Vagina (tissue), 2 donors: Measurements from ENCODE around the gene TRAPPC3L. TPM values are rescaled to one million over a fixed set of nuclear protein-coding genes. Genes with fewer than 3 reads are reported as not detected.

Experiments used
- DNase-seq, 2 donors: peaks; one replicate each; pipeline ENCODE4 v3.0.0-alpha.2; 2017; ENCODE audit errors: extremely low spot score in 2 of 2
- H3K27ac ChIP-seq: fragments of 200-600 bp; sonication (generic); one replicate; pipeline ENCODE4 v1.5.1; 2019
- H3K27me3 ChIP-seq: fragments of 200-600 bp; sonication (generic); one replicate; pipeline ENCODE4 v1.5.1; 2019
- H3K36me3 ChIP-seq, 2 donors: fragments of 200-600 bp; sonication (generic); one replicate each; pipeline ENCODE4 v1.5.1; 2017 to 2019
- H3K4me1 ChIP-seq: fragments of 200-600 bp; sonication (generic); one replicate; pipeline ENCODE4 v1.5.1; 2019
- H3K4me3 ChIP-seq, 2 donors: fragments of 200-600 bp; sonication (generic); 1 replicate in 1 of 2; 2 replicates in 1 of 2; pipeline ENCODE4 v1.5.1; 2016 to 2019
- H3K9me3 ChIP-seq: fragments of 200-600 bp; sonication (generic); one replicate; pipeline ENCODE4 v1.5.1; 2019
- CTCF ChIP-seq, 3 experiments: fragments of 450-650 bp in 2 of 3; fragments of 200-600 bp in 1 of 3; sonication (generic) in 1 of 3; IDR thresholded peaks; one replicate each; pipeline ENCODE4 v1.5.1; 2017 to 2019; ENCODE audit warnings: antibody characterized with exemption in 3 of 3, mild to moderate bottlenecking in 2 of 3, moderate library complexity in 2 of 3
- POLR2A ChIP-seq, 2 donors: fragments of 450-650 bp; IDR thresholded peaks; one replicate each; pipeline ENCODE4 v1.6.1; 2017; ENCODE audit warnings: antibody characterized with exemption in 2 of 2, mild to moderate bottlenecking in 2 of 2, moderate library complexity in 2 of 2
- POLR2AphosphoS5 ChIP-seq, 2 donors: sonication (generic); formaldehyde crosslinking; IDR thresholded peaks; one replicate each; pipeline ENCODE4 v1.9.0; 2017; ENCODE audit warnings: antibody characterized with exemption in 2 of 2, mild to moderate bottlenecking in 2 of 2, low read depth in 1 of 2; ENCODE audit not compliant: insufficient read depth in 1 of 2
- intact Hi-C: fragments of 100-400 bp; cut with DNase I; formaldehyde crosslinking; loops from one replicate; pipeline ENCODE4 v1.15.1; 2023
- total RNA-seq: library from RNA; depleted of rRNA; stranded (reverse); fragments of >200 nt; gene quantifications from one replicate; pipeline ENCODE4 v1.2.3, GENCODE V29; 2016

The TRAPPC3L gene
- total RNA-seq = not detected

GRCh38 chr6:116545651-116546050 is at the start of gene TRAPPC3L:
Gene TRAPPC3L (minus strand): TSS chr6:116545684. CDS start chr6:116545514, 170 bp downstream.
- no peaks in the 10 kb centered on the region for H3K4me1 ChIP-seq
- no peaks in the 10 kb centered on the region for H3K9me3 ChIP-seq
- H3K27me3 ChIP-seq = no peaks in the 10 kb centered on the region
- H3K27ac ChIP-seq = no peak within 1 kb of the TSS
- no peak for TF ChIP-seq POLR2AphosphoS5 (IDR thresholded peaks at IDR 0.05; ENCODE audit: insufficient read depth in 1 of 2, low read depth in 1 of 2)
- TF ChIP-seq POLR2A (IDR thresholded peaks at IDR 0.05) = no peak
- no peak for TF ChIP-seq CTCF (IDR thresholded peaks at IDR 0.05)
- DNase-seq = no peak
- no peaks in the 10 kb centered on the region for H3K36me3 ChIP-seq
- intact Hi-C loops = no loop called here
- H3K4me3 ChIP-seq = no peak within 1 kb of the TSS

GRCh38 chr6:116595247-116595646 is 49.8 kb upstream of the TRAPPC3L start:
- no peaks in the 10 kb centered on the region for H3K4me1 ChIP-seq
- H3K27ac ChIP-seq = no peak overlapping the region
- H3K4me3 ChIP-seq = no peak overlapping the region
- intact Hi-C loops = no loop called here
- DNase-seq = no peak
- H3K9me3 ChIP-seq = no peaks in the 10 kb centered on the region
- H3K27me3 ChIP-seq = no peaks in the 10 kb centered on the region
- TF ChIP-seq CTCF (IDR thresholded peaks at IDR 0.05) (no peak), POLR2A (IDR thresholded peaks at IDR 0.05) (no peak), POLR2AphosphoS5 (IDR thresholded peaks at IDR 0.05; ENCODE audit: insufficient read depth in 1 of 2, low read depth in 1 of 2) (no peak)
- H3K36me3 ChIP-seq = peaks cover 0 to 54% of the 10 kb centered on the region in 2 donors

- no peak overlapping the region for H3K27ac ChIP-seq
- no peak overlapping the region for H3K4me3 ChIP-seq
- TF ChIP-seq POLR2AphosphoS5 (IDR thresholded peaks at IDR 0.05; ENCODE audit: insufficient read depth in 1 of 2, low read depth in 1 of 2) (no peak), CTCF (IDR thresholded peaks at IDR 0.05) (no peak), POLR2A (IDR thresholded peaks at IDR 0.05) (no peak)
- H3K36me3 ChIP-seq = peaks cover 0 to 43% of the 10 kb centered on the region in 2 donors
- intact Hi-C loops = no loop called here
- no peaks in the 10 kb centered on the region for H3K4me1 ChIP-seq
- H3K9me3 ChIP-seq = no peaks in the 10 kb centered on the region
- H3K27me3 ChIP-seq = no peaks in the 10 kb centered on the region
- DNase-seq = no peak
These were observed 41.3 kb upstream of the TRAPPC3L start for GRCh38 chr6:116586738-116587137.

GRCh38 chr6:116586276-116586675 is 40.8 kb upstream of the TRAPPC3L start:
- H3K27me3 ChIP-seq = no peaks in the 10 kb centered on the region
- intact Hi-C loops = no loop called here
- peaks cover 0 to 39% of the 10 kb centered on the region in 2 donors for H3K36me3 ChIP-seq

GRCh38 chr6:116580198-116580597 is 34.7 kb upstream of the TRAPPC3L start:
- Histone ChIP-seq H3K27ac (no peak overlapping the region), H3K9me3 (no peaks in the 10 kb centered on the region), H3K4me3 (no peak overlapping the region), H3K36me3 (peaks cover 0 to 18% of the 10 kb centered on the region in 2 donors), H3K27me3 (no peaks in the 10 kb centered on the region), H3K4me1 (peaks cover 9% of the 10 kb centered on the region)
- DNase-seq = no peak
- TF ChIP-seq CTCF (IDR thresholded peaks at IDR 0.05) (no peak), POLR2AphosphoS5 (IDR thresholded peaks at IDR 0.05; ENCODE audit: insufficient read depth in 1 of 2, low read depth in 1 of 2) (no peak), POLR2A (IDR thresholded peaks at IDR 0.05) (no peak)
- intact Hi-C loops = no loop called here

More at GRCh38 chr6:116586276-116586675, 40.8 kb upstream of the TRAPPC3L start:
- Histone ChIP-seq H3K9me3 (no peaks in the 10 kb centered on the region), H3K4me1 (no peaks in the 10 kb centered on the region), H3K27ac (no peak overlapping the region), H3K4me3 (no peak overlapping the region)
- TF ChIP-seq POLR2A (IDR thresholded peaks at IDR 0.05) (no peak), POLR2AphosphoS5 (IDR thresholded peaks at IDR 0.05; ENCODE audit: insufficient read depth in 1 of 2, low read depth in 1 of 2) (no peak)
- no peak for DNase-seq
